IMR-90 (cell line): ENCODE results near the gene MITD1. TPM values are rescaled to one million over a fixed set of nuclear protein-coding genes. Genes with fewer than 3 reads are reported as not detected.

Experiments
- ATAC-seq: fragments of 200-7000 bp; cut with Tn5 transposase; 2 replicates; pipeline ENCODE4 v1.9.1; 2020; ENCODE audit warnings: low read depth, mild to moderate bottlenecking, moderate library complexity
- BruUV-seq: library from RNA; stranded (reverse); fragments of 400-500 nt; replicated peaks from 2 replicates; lab custom pipeline; 2021; lab: Mats Ljungman, UMichigan
- CTCF ChIA-PET: fragments of 300-600 bp; formaldehyde crosslinking; extraction: SDS; loops from one replicate; lab custom pipeline; 2021; ENCODE audit warnings: antibody characterized with exemption; lab: Yijun Ruan, JAX
- POLR2A ChIA-PET: fragments of 300-600 bp; sonication (Branson Sonifier 250); formaldehyde crosslinking; loops from one replicate; lab custom pipeline; 2022; ENCODE audit warnings: antibody characterized with exemption; ENCODE audit not compliant: unreplicated experiment; lab: Charles Lee
- DNase-seq: peaks from one replicate; pipeline ENCODE4 v3.0.0; 2013
- H2AFZ ChIP-seq: replicated peaks from 2 replicates; pipeline ENCODE3; 2013; ENCODE audit warnings: low read length, mild to moderate bottlenecking; ENCODE audit not compliant: poor library complexity
- H2AK5ac ChIP-seq: 2 replicates; pipeline ENCODE4 v1.6.1; 2013; ENCODE audit warnings: low read depth, low read length, inconsistent platforms
- H2AK9ac ChIP-seq: replicated peaks from 2 replicates; pipeline ENCODE3; 2013; ENCODE audit warnings: mild to moderate bottlenecking, low read depth, low read length, moderate library complexity; ENCODE audit not compliant: poor library complexity
- H2BK120ac ChIP-seq: 2 replicates; pipeline ENCODE4 v1.6.1; 2013; ENCODE audit warnings: low read depth, low read length, inconsistent platforms
- H2BK15ac ChIP-seq: 3 replicates; pipeline ENCODE4 v1.6.1; 2013; ENCODE audit warnings: low read depth, low read length, inconsistent platforms
- H2BK20ac ChIP-seq: 2 replicates; pipeline ENCODE4 v1.6.1; 2013; ENCODE audit warnings: low read depth, mild to moderate bottlenecking, inconsistent platforms, low read length, moderate library complexity
- H2BK5ac ChIP-seq: 2 replicates; pipeline ENCODE4 v1.6.1; 2013; ENCODE audit warnings: mild to moderate bottlenecking, low read depth, low read length, inconsistent platforms; ENCODE audit not compliant: poor library complexity, severe bottlenecking
- H3K14ac ChIP-seq: replicated peaks from 2 replicates; pipeline ENCODE4 v1.6.1; 2013; ENCODE audit warnings: low read depth, low read length, inconsistent platforms
- H3K18ac ChIP-seq: 2 replicates; pipeline ENCODE4 v1.6.1; 2013; ENCODE audit warnings: low read depth, low read length, control low read depth
- H3K23ac ChIP-seq: 2 replicates; pipeline ENCODE4 v1.6.1; 2013; ENCODE audit warnings: low read depth, low read length, inconsistent platforms
- H3K27ac ChIP-seq: 2 replicates; pipeline ENCODE4 v1.5.1; 2013; ENCODE audit warnings: mild to moderate bottlenecking, control low read depth, low read length; ENCODE audit not compliant: insufficient read depth
- H3K27me3 ChIP-seq: 2 replicates; pipeline ENCODE4 v1.6.1; 2013; ENCODE audit warnings: low read length; ENCODE audit not compliant: control insufficient read depth, insufficient read depth
- H3K36me3 ChIP-seq: 2 replicates; pipeline ENCODE4 v1.6.1; 2013; ENCODE audit warnings: low read length, mixed read lengths; ENCODE audit not compliant: control insufficient read depth, insufficient read depth
- H3K4ac ChIP-seq: 2 replicates; pipeline ENCODE4 v1.6.1; 2013; ENCODE audit warnings: low read depth, low read length, inconsistent platforms
- H3K4me1 ChIP-seq: 2 replicates; pipeline ENCODE4 v1.6.1; 2013; ENCODE audit warnings: low read length, mixed read lengths; ENCODE audit not compliant: control insufficient read depth, insufficient read depth
- H3K4me2 ChIP-seq: 2 replicates; pipeline ENCODE4 v1.6.1; 2013; ENCODE audit warnings: low read depth, mild to moderate bottlenecking, control low read depth, low read length, moderate library complexity
- H3K4me3 ChIP-seq: 2 replicates; pipeline ENCODE4 v1.5.1; 2013; ENCODE audit warnings: low read depth, mild to moderate bottlenecking, control low read depth, low read length, moderate library complexity; ENCODE audit not compliant: insufficient read depth
- H3K56ac ChIP-seq: 2 replicates; pipeline ENCODE4 v1.6.1; 2013; ENCODE audit warnings: low read length, inconsistent platforms; ENCODE audit not compliant: insufficient read depth; ENCODE audit errors: extremely low read depth
- H3K79me1 ChIP-seq, 2 experiments: 2 replicates each; pipeline ENCODE4 v1.6.1; 2013; ENCODE audit warnings: low read length in 2 of 2, inconsistent platforms in 1 of 2, low read depth in 1 of 2
- H3K9ac ChIP-seq: 2 replicates; pipeline ENCODE4 v1.6.1; 2013; ENCODE audit warnings: low read depth, low read length, control low read depth
- H3K9me1 ChIP-seq: 2 replicates; pipeline ENCODE4 v1.6.1; 2013; ENCODE audit warnings: low read length, inconsistent platforms; ENCODE audit not compliant: insufficient read depth
- H3K9me3 ChIP-seq: 2 replicates; pipeline ENCODE4 v1.6.1; 2013; ENCODE audit warnings: low read length; ENCODE audit not compliant: control insufficient read depth, insufficient read depth
- H4K20me1 ChIP-seq: 2 replicates; pipeline ENCODE4 v1.6.1; 2013; ENCODE audit warnings: low read length, inconsistent platforms; ENCODE audit not compliant: insufficient read depth
- H4K5ac ChIP-seq: 2 replicates; pipeline ENCODE4 v1.6.1; 2013; ENCODE audit warnings: mild to moderate bottlenecking, low read depth, low read length, control low read depth
- H4K8ac ChIP-seq, 2 experiments: 2 replicates each; pipeline ENCODE4 v1.6.1; 2013; ENCODE audit warnings: low read depth in 2 of 2, low read length in 2 of 2, control low read depth in 1 of 2, inconsistent platforms in 1 of 2
- H4K91ac ChIP-seq: 2 replicates; pipeline ENCODE4 v1.6.1; 2013; ENCODE audit warnings: low read depth, low read length, inconsistent platforms; ENCODE audit not compliant: insufficient read depth
- NFE2L2 ChIP-seq: fragments of 150-350 bp; IDR thresholded peaks from 2 replicates; pipeline ENCODE4 v1.6.1; 2016; ENCODE audit warnings: low read depth, mild to moderate bottlenecking, low read length
- RAD21 ChIP-seq: IDR thresholded peaks from 2 replicates; pipeline ENCODE4 v1.6.1; 2012; ENCODE audit warnings: low read length, improper control_type of control experiment
- WGBS, 2 experiments: methylation state at CpG; one replicate each; pipeline versions ENCODE4 v1.1.5 to v1.1.7; 2013; ENCODE audit warnings: missing lambda C conversion rate in 2 of 2; ENCODE audit not compliant: insufficient read length in 1 of 2; ENCODE audit errors: extremely low coverage in 2 of 2; 5-methylcytosine and 5-hydroxymethylcytosine counted together
- dilution Hi-C: fragments of 300-500 bp; cut with HindIII; formaldehyde crosslinking; loops from one replicate; pipeline ENCODE4 v1.14.3; 2018; ENCODE audit warnings: low sequenced_read_pairs; ENCODE audit not compliant: unreplicated experiment
- in situ Hi-C: fragments of 300-500 bp; cut with MboI; formaldehyde crosslinking; loops from 3 replicates; pipeline ENCODE4 v1.14.3; 2019; ENCODE audit warnings: low sequenced_read_pairs, inconsistent platforms, mixed read lengths
- intact Hi-C: fragments of 100-400 bp; cut with micrococcal nuclease; formaldehyde crosslinking; loops from 2 replicates; pipeline ENCODE4 v1.10.0; 2022
- polyA plus RNA-seq, 3 experiments: library from polyadenylated mRNA; depleted of rRNA; stranded (reverse); fragments of >200 nt; gene quantifications; 2 replicates each; pipeline ENCODE4 v1.2.3, GENCODE V29; 2012; ENCODE audit warnings: low replicate concordance in 1 of 3
- total RNA-seq: library from RNA; depleted of rRNA; stranded (reverse); fragments of >200 nt; gene quantifications from 2 replicates; pipeline ENCODE4 v1.2.3, GENCODE V29; 2012

The MITD1 gene
- total and polyA plus RNA-seq, 2 of the 4 experiments (the other 2 are of a cell fraction) = 4.3 to 18.7 TPM

DNA sequence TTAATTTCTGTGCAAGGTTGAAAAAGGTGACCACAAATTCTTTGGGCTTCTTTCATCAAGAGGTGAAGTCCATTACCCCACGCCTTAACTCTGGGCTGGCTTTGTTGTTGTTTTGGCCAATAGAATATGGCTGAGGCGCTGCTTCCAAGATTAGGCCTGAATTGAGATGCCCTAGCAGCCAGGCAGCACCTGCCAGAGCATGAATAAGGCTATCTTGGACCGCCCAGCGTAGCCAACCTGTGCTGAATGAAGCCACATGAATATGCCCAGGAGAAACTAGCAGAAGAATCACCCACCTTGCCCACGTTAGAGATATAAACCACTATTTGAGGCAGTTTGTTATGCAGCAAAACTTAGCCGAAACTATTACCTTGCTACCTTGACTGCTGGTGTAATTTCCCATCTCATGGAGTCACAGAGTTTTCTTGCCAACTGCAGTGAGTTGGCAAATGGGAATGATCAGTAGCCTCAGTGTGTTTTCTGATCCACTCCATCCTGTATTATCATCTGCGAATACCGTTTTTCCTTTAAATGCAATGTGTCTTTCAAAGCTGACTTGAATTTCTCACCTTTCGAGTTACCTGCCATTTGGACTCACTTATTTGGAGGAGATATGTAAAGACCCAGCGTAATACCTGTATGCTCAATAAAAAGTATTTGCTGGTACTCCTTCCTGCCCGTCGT, 26.8 kb downstream of the MITD1 start:
- no peaks in the 10 kb centered on the region for H4K20me1 ChIP-seq
- H2BK20ac ChIP-seq = no peak overlapping the region
- H2AK5ac ChIP-seq = 0 out of 2 replicates have a peak overlapping the region, but pooled peaks have one; percentile 4
- H3K4me1 ChIP-seq = peaks cover 5% of the 10 kb centered on the region
- peak overlapping the region; percentile 98 for H2AFZ ChIP-seq
- no TSS peak for BruUV-seq
- peaks cover 15 to 20% of the 10 kb centered on the region in 2 experiments for H3K79me1 ChIP-seq
- WGBS, 2 experiments = 50% methylated on average over 4 of the region's 12 CpGs; no CpG with 5 or more reads in 1 of the 2 experiments
- peak overlapping the region; percentile 79 for H3K4me3 ChIP-seq
- H4K5ac ChIP-seq = peak overlapping the region; percentile 88
- no peak for ATAC-seq
- peak overlapping the region; percentile 86 for H3K14ac ChIP-seq
- 0 out of 2 replicates have a peak overlapping the region, but pooled peaks have one; percentile 54 for H3K56ac ChIP-seq
- dilution Hi-C loops = no loop called here
- ChIA-PET POLR2A (no interaction called here), CTCF (interaction anchor here (0.6 kb wide), 1 partner anchor 8 kb away, joined by 5 read pairs; no protein-coding TSS in a partner anchor)
- H2BK5ac ChIP-seq = no peak overlapping the region
- 0 out of 2 replicates have a peak overlapping the region, but pooled peaks have one; percentile 18 for H3K23ac ChIP-seq
- peak overlapping the region; percentile 89 for H2AK9ac ChIP-seq
- H3K4me2 ChIP-seq = peak overlapping the region; percentile 93
- H4K8ac ChIP-seq = peak overlapping the region; percentile 93 to 95
- peak overlapping the region; percentile 56 for H3K18ac ChIP-seq
- H2BK15ac ChIP-seq = no peak overlapping the region
- peak overlapping the region; percentile 89 for H3K9ac ChIP-seq
- in situ Hi-C loops = loop anchor here (25.0 kb wide), 1 partner anchor 1108 kb away; no protein-coding TSS in a partner anchor
- H3K4ac ChIP-seq = peak overlapping the region; percentile 84; the same call in 1 of the 2 replicates
- no peaks in the 10 kb centered on the region for H3K27me3 ChIP-seq
- no peak overlapping the region for H2BK120ac ChIP-seq
- no peaks in the 10 kb centered on the region for H3K9me3 ChIP-seq
- H4K91ac ChIP-seq = no peak overlapping the region
- H3K9me1 ChIP-seq = no peaks in the 10 kb centered on the region
- no peak overlapping the region; the same call in 1 of the 2 replicates for H3K27ac ChIP-seq
- no peaks in the 10 kb centered on the region for H3K36me3 ChIP-seq
- intact Hi-C loops = loop anchor here (2.0 kb wide), 1 partner anchor 337 kb away; the partner anchor contains the start of gene REV1
- no peak for TF ChIP-seq RAD21
- peak; percentile 75 for TF ChIP-seq NFE2L2
- peak; percentile 10 for DNase-seq
